Natural killer cell treated with Interleukin-12 subunit alpha and Interleukin-12 subunit beta and Interleukin-15 and Interleukin-18, amount 100 ng/mL, for 72 hours (primary cell): Measurements from ENCODE around the gene UBE2U. TPM values are rescaled to one million over a fixed set of nuclear protein-coding genes. Genes with fewer than 3 reads are reported as not detected.
"Not testable (repeated sequence)": the region's sequence is repeated elsewhere in the genome, so short reads cannot be mapped to it uniquely, and the experiment has no call there.

Source experiments
- ATAC-seq, 2 donors: fragments of 150-1000 bp; cut with Tn5 transposase in 1 of 2; sonication (Bioruptor Pico), chemical (Tn5 transposase) in 1 of 2; 2 replicates each; pipeline ENCODE4 v1.10.0; 2021
- DNase-seq: peaks from one replicate; pipeline ENCODE4 v3.0.0; 2022; ENCODE audit warnings: low spot score
- H3K27ac Mint-ChIP-seq, 2 donors: 1 replicate in 1 of 2; 2 replicates in 1 of 2; pipeline ENCODE4 v1.8.0; 2022; ENCODE audit warnings: mixed read lengths in 2 of 2, mild to moderate bottlenecking in 1 of 2, moderate library complexity in 1 of 2
- H3K27me3 Mint-ChIP-seq, 2 donors: 1 replicate in 1 of 2; 2 replicates in 1 of 2; pipeline ENCODE4 v1.8.0; 2022; ENCODE audit warnings: mixed read lengths in 2 of 2
- H3K36me3 Mint-ChIP-seq: one replicate; pipeline ENCODE4 v1.8.0; 2022; ENCODE audit warnings: mixed read lengths
- H3K4me1 Mint-ChIP-seq, 2 donors: 1 replicate in 1 of 2; 2 replicates in 1 of 2; pipeline ENCODE4 v1.8.0; 2022; ENCODE audit warnings: low read depth in 2 of 2, mixed read lengths in 2 of 2, mild to moderate bottlenecking in 1 of 2
- H3K4me3 Mint-ChIP-seq: one replicate; pipeline ENCODE4 v1.8.0; 2022; ENCODE audit warnings: mixed read lengths
- H3K9me3 Mint-ChIP-seq: 2 replicates; pipeline ENCODE4 v1.8.0; 2022; ENCODE audit warnings: mixed read lengths
- total RNA-seq, 2 donors: library from RNA; stranded (reverse); gene quantifications; one replicate each; pipeline ENCODE4 v1.2.3, GENCODE V29; 2022

Gene UBE2U
- total RNA-seq, 2 donors from 2014 or later = not detected

- no peak for DNase-seq
- ATAC-seq = no peak
- Mint-ChIP-seq H3K4me3 (no peak overlapping the region), H3K9me3 (no peaks in the 10 kb centered on the region), H3K27ac (no peak overlapping the region), H3K36me3 (no peaks in the 10 kb centered on the region), H3K27me3 (peaks cover 3 to 12% of the 10 kb centered on the region in 2 donors), H3K4me1 (no peaks in the 10 kb centered on the region)
Observed at GRCh38 chr1:64199154-64199553, 4.3 kb upstream of the UBE2U start.

GRCh38 chr1:64200064-64200463, 3.4 kb upstream of the UBE2U start:
- H3K4me3 Mint-ChIP-seq = no peak overlapping the region
- H3K27ac Mint-ChIP-seq = no peak overlapping the region
- no peaks in the 10 kb centered on the region for H3K36me3 Mint-ChIP-seq
- ATAC-seq (no peak), DNase-seq (no peak)
- H3K9me3 Mint-ChIP-seq = no peaks in the 10 kb centered on the region
- no peaks in the 10 kb centered on the region for H3K4me1 Mint-ChIP-seq
- H3K27me3 Mint-ChIP-seq = peaks cover 6 to 19% of the 10 kb centered on the region in 2 donors

GRCh38 chr1:64209221-64209620, 5.8 kb downstream of the UBE2U start:
- ATAC-seq (no peak), DNase-seq (no peak)
- H3K27me3 Mint-ChIP-seq = peaks cover 15 to 17% of the 10 kb centered on the region in 2 donors

GRCh38 chr1:64212031-64212430, 8.6 kb downstream of the UBE2U start:
- Mint-ChIP-seq H3K4me3 (no peak overlapping the region), H3K4me1 (no peaks in the 10 kb centered on the region)
- no peak for ATAC-seq

More at GRCh38 chr1:64209221-64209620, 5.8 kb downstream of the UBE2U start:
- H3K4me3 Mint-ChIP-seq = no peak overlapping the region
- no peaks in the 10 kb centered on the region for H3K9me3 Mint-ChIP-seq
- no peaks in the 10 kb centered on the region for H3K36me3 Mint-ChIP-seq
- H3K4me1 Mint-ChIP-seq = no peaks in the 10 kb centered on the region
- no peak overlapping the region for H3K27ac Mint-ChIP-seq

GRCh38 chr1:64215576-64215975, 12.2 kb downstream of the UBE2U start:
- H3K27me3 Mint-ChIP-seq = peaks cover 26 to 44% of the 10 kb centered on the region in 2 donors
- H3K27ac Mint-ChIP-seq = no peak overlapping the region
- no peaks in the 10 kb centered on the region for H3K36me3 Mint-ChIP-seq
- H3K9me3 Mint-ChIP-seq = no peaks in the 10 kb centered on the region
- H3K4me1 Mint-ChIP-seq = no peaks in the 10 kb centered on the region
- DNase-seq (no peak), ATAC-seq (no peak)
- no peak overlapping the region for H3K4me3 Mint-ChIP-seq

More at GRCh38 chr1:64212031-64212430, 8.6 kb downstream of the UBE2U start:
- Mint-ChIP-seq H3K27ac (no peak overlapping the region), H3K36me3 (no peaks in the 10 kb centered on the region), H3K9me3 (no peaks in the 10 kb centered on the region), H3K27me3 (peaks cover 20 to 24% of the 10 kb centered on the region in 2 donors)
- DNase-seq = no peak

- H3K4me1 Mint-ChIP-seq = peaks cover 7 to 11% of the 10 kb centered on the region in 2 donors
- ATAC-seq (no peak), DNase-seq (no peak)
- no peak overlapping the region for H3K4me3 Mint-ChIP-seq
- H3K27me3 Mint-ChIP-seq = peaks cover 27 to 54% of the 10 kb centered on the region in 2 donors
- H3K36me3 Mint-ChIP-seq = no peaks in the 10 kb centered on the region
- no peaks in the 10 kb centered on the region for H3K9me3 Mint-ChIP-seq
- no peak overlapping the region for H3K27ac Mint-ChIP-seq
Observed at GRCh38 chr1:64220241-64220640, 16.8 kb downstream of the UBE2U start.

- H3K4me3 Mint-ChIP-seq = peak overlapping the region; percentile 9
- ATAC-seq (peak; percentile 50 to 69), DNase-seq (no peak)
- H3K9me3 Mint-ChIP-seq = no peaks in the 10 kb centered on the region
- peaks cover 24 to 52% of the 10 kb centered on the region in 2 donors for H3K27me3 Mint-ChIP-seq
- peak overlapping the region in 1 of 2 donors; percentile 63 for H3K27ac Mint-ChIP-seq
- no peaks in the 10 kb centered on the region for H3K36me3 Mint-ChIP-seq
- H3K4me1 Mint-ChIP-seq = peaks cover 7 to 11% of the 10 kb centered on the region in 2 donors
Observed at GRCh38 chr1:64223329-64224151, 20.1 kb downstream of the UBE2U start.

GRCh38 chr1:64224236-64224635, 20.8 kb downstream of the UBE2U start:
- H3K27ac Mint-ChIP-seq = peak overlapping the region in 1 of 2 donors; percentile 63

GRCh38 chr1:64228167-64228957, 24.9 kb downstream of the UBE2U start:
- Mint-ChIP-seq H3K9me3 (no peaks in the 10 kb centered on the region), H3K4me3 (no peak overlapping the region), H3K4me1 (peaks cover 5 to 6% of the 10 kb centered on the region in 2 donors), H3K27ac (no peak overlapping the region), H3K36me3 (no peaks in the 10 kb centered on the region), H3K27me3 (peaks cover 22 to 38% of the 10 kb centered on the region in 2 donors)
- DNase-seq (no peak), ATAC-seq (no peak)

More at GRCh38 chr1:64224236-64224635, 20.8 kb downstream of the UBE2U start:
- Mint-ChIP-seq H3K27me3 (peaks cover 20 to 45% of the 10 kb centered on the region in 2 donors), H3K4me1 (peaks cover 7 to 11% of the 10 kb centered on the region in 2 donors)
- DNase-seq, H3K36me3 Mint-ChIP-seq, H3K4me3 Mint-ChIP-seq, ATAC-seq, H3K9me3 Mint-ChIP-seq: not testable (repeated sequence)

GRCh38 chr1:64229307-64229706, 25.9 kb downstream of the UBE2U start:
- H3K27ac Mint-ChIP-seq = no peak overlapping the region
- peaks cover 22 to 40% of the 10 kb centered on the region in 2 donors for H3K27me3 Mint-ChIP-seq
- H3K4me1 Mint-ChIP-seq = no peaks in the 10 kb centered on the region
- no peaks in the 10 kb centered on the region for H3K36me3 Mint-ChIP-seq
- ATAC-seq (no peak), DNase-seq (no peak)
- H3K4me3 Mint-ChIP-seq = no peak overlapping the region
- H3K9me3 Mint-ChIP-seq = no peaks in the 10 kb centered on the region

GRCh38 chr1:64231153-64231552, 27.7 kb downstream of the UBE2U start:
- Mint-ChIP-seq H3K4me3 (no peak overlapping the region), H3K4me1 (no peaks in the 10 kb centered on the region), H3K36me3 (no peaks in the 10 kb centered on the region), H3K9me3 (no peaks in the 10 kb centered on the region), H3K27ac (no peak overlapping the region), H3K27me3 (peaks cover 18 to 31% of the 10 kb centered on the region in 2 donors)
- no peak for ATAC-seq
- DNase-seq = no peak

GRCh38 chr1:64231654-64232053, 28.2 kb downstream of the UBE2U start:
- no peaks in the 10 kb centered on the region for H3K9me3 Mint-ChIP-seq
- no peaks in the 10 kb centered on the region for H3K36me3 Mint-ChIP-seq
- H3K4me1 Mint-ChIP-seq = no peaks in the 10 kb centered on the region
- no peak for ATAC-seq
- H3K27me3 Mint-ChIP-seq = peaks cover 18 to 31% of the 10 kb centered on the region in 2 donors
- H3K4me3 Mint-ChIP-seq = no peak overlapping the region
- no peak for DNase-seq
- H3K27ac Mint-ChIP-seq = no peak overlapping the region

- H3K4me1 Mint-ChIP-seq = no peaks in the 10 kb centered on the region
- DNase-seq = no peak
- no peak for ATAC-seq
- H3K36me3 Mint-ChIP-seq = no peaks in the 10 kb centered on the region
- H3K27ac Mint-ChIP-seq = no peak overlapping the region
- H3K4me3 Mint-ChIP-seq = no peak overlapping the region
- H3K9me3 Mint-ChIP-seq = no peaks in the 10 kb centered on the region
- peaks cover 22 to 39% of the 10 kb centered on the region in 2 donors for H3K27me3 Mint-ChIP-seq
Observed at GRCh38 chr1:64234714-64235113, 31.3 kb downstream of the UBE2U start.

- H3K9me3 Mint-ChIP-seq = no peaks in the 10 kb centered on the region
- H3K27ac Mint-ChIP-seq = no peak overlapping the region
- no peaks in the 10 kb centered on the region for H3K4me1 Mint-ChIP-seq
- no peak for DNase-seq
- H3K27me3 Mint-ChIP-seq = peaks cover 19 to 39% of the 10 kb centered on the region in 2 donors
- no peak overlapping the region for H3K4me3 Mint-ChIP-seq
- no peaks in the 10 kb centered on the region for H3K36me3 Mint-ChIP-seq
- no peak for ATAC-seq
Observed at GRCh38 chr1:64235181-64235580, 31.8 kb downstream of the UBE2U start.
